HG03135 (cell line): ENCODE data around the gene KIAA0232.
"Not testable (repeated sequence)": the region's sequence is repeated elsewhere in the genome, so short reads cannot be mapped to it uniquely, and the experiment has no call there.

ENCODE experiments used
- ATAC-seq: cut with Tn5 transposase; IDR thresholded peaks from one replicate; pipeline ENCODE4 v1.9.1; 2021; ENCODE audit warnings: mild to moderate bottlenecking, moderate library complexity; ENCODE audit not compliant: unreplicated experiment

KIAA0232 gene

GRCh38 chr4:6775746-6776145, 6.8 kb upstream of the KIAA0232 start:
- no peak for ATAC-seq

DNA sequence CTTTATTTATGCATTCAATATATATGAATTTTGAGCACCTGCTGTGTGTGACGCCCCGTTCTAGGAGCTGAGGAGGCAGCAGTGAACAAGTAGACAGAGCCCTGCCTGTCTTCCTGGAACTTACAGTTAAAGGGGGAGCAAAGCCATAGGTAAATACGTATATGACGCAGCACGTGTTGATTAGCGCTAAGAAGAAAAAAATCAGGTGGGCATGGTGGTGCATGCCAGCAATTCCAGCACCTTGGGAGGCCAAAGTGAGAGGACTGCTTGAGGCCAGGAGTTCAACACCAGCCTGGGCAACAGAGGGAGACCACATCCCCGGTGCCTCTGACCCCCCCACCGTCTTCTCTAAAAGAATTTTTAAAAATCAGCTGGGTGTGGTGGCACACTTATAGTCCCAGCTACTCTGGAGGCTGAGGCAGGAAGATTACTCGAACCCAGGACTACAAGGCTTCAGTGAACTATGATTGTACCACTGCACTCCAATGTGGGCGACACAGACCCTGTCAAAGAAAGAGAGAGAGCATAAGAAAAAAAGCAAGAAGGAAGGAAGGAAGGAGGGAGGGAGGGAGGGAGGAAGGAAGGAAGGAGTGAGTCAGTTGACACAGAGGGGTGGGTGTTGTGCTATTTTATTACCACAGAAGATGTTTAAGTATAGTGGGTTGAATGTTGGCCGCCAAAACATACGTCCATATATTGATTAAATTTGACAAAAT, 5.4 kb upstream of the KIAA0232 start:
- no peak for ATAC-seq

DNA sequence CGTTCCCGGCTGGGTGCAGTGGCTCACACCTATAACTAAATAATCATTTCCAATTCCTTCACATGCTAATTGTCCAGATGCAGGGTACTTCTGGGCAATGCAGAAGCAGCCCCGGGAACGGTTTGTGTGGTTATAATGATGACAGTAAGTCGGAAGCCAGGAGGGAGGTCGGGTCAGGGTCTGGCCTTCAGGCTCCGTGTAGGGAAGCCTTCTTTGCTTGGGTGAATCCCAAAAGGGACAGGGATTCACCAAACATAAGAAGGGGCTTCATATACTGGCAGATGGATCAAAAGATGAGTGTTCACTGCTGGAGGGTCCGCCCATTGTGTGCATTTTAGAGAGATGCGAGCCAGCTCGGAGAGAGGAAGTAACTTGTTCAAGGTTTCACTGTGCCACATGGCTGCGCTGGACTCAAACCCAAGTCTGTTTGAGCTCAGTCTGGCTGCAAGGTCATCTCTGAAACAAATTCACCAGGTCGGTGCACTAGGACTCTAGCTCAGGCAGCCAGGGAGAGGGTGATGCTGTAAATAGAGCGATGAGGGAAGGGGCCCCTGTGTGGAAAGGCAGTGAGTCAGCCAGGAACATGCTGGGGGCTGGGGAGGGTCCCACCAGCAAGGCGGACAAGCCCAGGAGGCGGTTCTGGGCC, 4.8 kb upstream of the KIAA0232 start:
- no peak for ATAC-seq

GRCh38 chr4:6778435-6778834, 4.1 kb upstream of the KIAA0232 start:
- ATAC-seq, result no peak

GRCh38 chr4:6779667-6780565, 2.6 kb upstream of the KIAA0232 start:
- no peak for ATAC-seq

DNA sequence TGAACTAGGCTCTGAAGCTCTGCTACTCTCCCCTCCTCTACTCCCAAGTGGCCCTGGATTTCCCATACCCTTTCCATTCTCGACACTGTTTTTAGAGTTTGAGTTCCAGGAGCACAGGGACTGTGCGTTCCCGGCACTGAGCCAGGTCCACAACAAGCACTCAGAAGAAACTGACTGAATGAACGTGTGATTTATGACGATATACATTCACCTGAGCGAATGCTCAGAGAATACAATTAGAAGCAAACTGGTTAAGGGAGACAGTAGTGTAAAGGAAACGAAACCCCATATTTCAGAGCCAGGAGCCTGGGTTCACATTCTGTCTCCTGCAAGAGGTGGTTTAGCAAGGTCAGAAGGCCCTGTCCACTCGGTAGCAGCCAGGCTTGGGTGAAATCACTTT, 1.4 kb upstream of the KIAA0232 start:
- no peak for ATAC-seq

GRCh38 chr4:6781561-6781960, 966 bp upstream of the KIAA0232 start:
- no peak for ATAC-seq

DNA sequence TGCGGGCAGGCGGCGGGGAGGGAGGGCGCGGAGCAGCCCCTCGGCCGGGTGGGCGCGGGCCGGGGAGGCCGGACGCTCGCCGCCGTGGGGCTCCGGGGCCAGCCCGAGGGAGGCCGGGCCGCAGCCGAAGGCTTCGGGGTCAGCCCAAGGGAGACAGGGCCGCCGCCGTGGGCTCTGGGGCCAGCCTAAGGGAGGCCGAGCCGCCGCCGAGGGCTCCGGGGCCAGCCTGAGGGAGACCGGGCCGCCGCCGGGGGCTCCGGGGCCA, 251 bp downstream of the KIAA0232 start:
- ATAC-seq, result no peak

- peak; percentile 65 for ATAC-seq
These were observed 819 bp downstream of the KIAA0232 start for GRCh38 chr4:6783111-6783981.

DNA sequence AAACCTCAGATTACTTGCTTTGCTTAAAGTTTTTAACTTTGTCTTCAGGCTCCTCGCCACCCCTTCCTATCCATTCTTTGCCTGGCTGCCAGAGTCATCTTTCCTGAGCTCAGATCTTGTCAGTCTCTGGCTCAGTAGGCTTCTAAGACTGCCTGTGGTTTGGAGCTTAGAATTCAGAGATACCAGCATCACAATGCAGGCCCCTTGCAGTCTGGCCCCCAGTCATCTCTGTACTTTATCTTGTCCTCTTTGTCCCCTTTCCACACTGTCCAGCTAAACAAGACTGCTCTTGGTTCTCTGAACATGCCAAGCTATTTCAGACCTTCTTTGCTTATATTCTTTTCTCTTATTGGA, 3.0 kb downstream of the KIAA0232 start:
- ATAC-seq, result no peak

DNA sequence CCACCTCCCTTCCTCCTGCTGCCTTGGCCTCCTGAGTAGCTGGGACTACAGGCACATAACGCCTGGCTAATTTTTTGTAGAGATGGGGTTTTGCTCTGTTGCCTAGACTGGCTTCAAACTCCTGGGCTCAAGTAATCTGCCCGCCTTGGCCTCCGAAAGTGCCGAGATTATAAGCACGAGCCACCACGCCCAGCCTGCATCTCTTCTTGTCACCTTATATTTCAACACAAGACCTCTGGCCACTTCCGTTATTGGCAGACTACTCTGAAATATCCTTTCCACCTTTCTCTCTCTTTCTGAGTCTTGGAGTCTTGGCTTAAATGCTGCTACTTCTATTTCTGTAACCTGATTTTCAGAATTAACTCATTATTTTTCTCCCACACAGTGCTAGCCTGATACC, 5.6 kb downstream of the KIAA0232 start:
- no peak for ATAC-seq

GRCh38 chr4:6791245-6791644, 8.7 kb downstream of the KIAA0232 start:
- ATAC-seq, result not testable (repeated sequence)

DNA sequence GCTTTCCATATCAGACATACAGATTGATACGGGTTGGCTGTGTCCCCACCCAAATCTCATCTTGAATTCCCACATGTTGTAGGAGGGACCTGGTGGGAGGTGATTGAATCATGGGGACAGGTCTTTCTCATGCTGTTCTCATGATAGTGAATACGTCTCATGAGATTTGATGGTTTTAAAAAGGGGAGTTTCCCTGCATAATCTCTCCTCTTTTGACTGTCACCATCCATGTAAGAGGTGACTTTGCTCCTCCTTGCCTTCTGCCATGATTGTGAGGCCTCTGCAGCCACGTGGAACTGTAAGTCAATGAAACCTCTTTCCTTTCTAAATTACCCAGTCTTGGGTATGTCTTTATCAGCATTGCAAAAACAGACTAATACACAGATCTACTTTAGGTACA, 9.3 kb downstream of the KIAA0232 start:
- ATAC-seq, result not testable (repeated sequence)

DNA sequence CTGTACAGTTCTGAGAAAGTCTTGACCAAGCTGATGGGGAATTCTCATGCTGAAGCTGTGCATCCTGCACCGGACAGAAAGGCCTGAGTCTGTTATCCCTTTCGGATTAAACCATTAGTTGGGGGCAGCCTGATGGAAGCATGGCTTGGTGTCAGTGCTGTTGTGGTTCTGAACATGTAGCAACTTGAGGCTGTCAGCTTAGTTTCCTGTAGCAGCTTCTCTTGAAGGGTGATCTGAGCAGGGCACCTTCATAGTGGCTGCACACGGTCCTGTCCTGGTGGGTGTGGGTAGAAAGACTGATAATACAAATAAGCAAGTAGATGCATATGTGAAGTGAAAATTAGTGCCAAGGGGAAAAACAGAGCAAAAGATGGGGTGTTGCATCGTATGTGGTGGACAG, 11.7 kb downstream of the KIAA0232 start:
- no peak for ATAC-seq

- no peak for ATAC-seq
These were observed 13.3 kb downstream of the KIAA0232 start for GRCh38 chr4:6795821-6796220.

GRCh38 chr4:6797368-6797767, 14.8 kb downstream of the KIAA0232 start:
- ATAC-seq, result not testable (repeated sequence)

DNA sequence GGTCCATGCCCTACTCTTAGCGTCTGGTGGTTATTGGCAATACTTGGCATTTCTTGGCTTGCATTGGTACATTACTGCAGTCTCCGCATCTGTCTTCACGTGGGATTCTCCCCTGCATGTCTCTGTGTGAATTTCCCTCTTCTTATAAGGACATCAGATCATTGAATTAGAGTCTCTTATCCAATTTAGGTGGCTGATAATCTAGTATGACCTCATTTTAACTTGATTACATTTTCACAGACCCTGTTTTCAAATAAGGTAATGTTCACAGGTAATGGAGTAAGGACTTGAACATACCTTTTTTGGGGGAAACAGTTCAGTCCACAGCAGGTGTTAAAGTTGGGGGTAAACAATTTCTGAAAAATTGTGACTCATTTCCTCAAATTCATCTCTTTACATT, 16.6 kb downstream of the KIAA0232 start:
- no peak for ATAC-seq

GRCh38 chr4:6802025-6802424, 19.5 kb downstream of the KIAA0232 start:
- ATAC-seq, result no peak

DNA sequence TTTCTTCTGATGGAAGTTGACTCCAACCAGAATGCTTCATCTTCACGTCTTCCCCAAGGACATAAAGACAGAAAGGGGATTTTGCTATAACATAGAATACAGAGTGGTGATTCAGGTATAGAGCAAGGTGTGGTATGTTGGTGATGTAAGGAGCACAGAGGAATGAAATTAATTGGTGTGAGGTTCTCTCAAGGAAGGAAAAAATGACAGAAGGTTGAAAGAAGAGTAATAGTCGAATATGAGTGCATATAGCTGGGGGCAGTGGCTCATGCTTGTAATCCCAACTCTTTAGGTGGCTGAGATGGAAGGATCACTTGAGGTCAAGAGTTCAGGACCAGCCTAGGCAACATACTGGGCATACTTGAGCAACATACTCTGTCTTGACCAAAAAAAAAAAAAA, 20.1 kb downstream of the KIAA0232 start:
- no peak for ATAC-seq

- ATAC-seq, result no peak
These were observed 20.7 kb downstream of the KIAA0232 start for GRCh38 chr4:6803246-6803645.

GRCh38 chr4:6804082-6804752, 21.7 kb downstream of the KIAA0232 start:
- no peak for ATAC-seq
